GM21423 (cell line): ENCODE results near the gene SLC22A24.
"Not testable (repeated sequence)": the region's sequence is repeated elsewhere in the genome, so short reads cannot be mapped to it uniquely, and the experiment has no call there.

Experiments
- ATAC-seq: cut with Tn5 transposase; IDR thresholded peaks from one replicate; pipeline ENCODE4 v1.9.1; 2021; ENCODE audit warnings: mild to moderate bottlenecking, moderate library complexity; ENCODE audit not compliant: unreplicated experiment

SLC22A24 gene

GRCh38 chr11:63144121-63144520 is at the start of gene SLC22A24:
Gene SLC22A24, minus strand, starts transcription at chr11:63144221. Its CDS starts 442 bp downstream, at chr11:63143779.
- ATAC-seq: no peak

GRCh38 chr11:63180536-63180935 is 36.5 kb upstream of the SLC22A24 start:
- ATAC-seq: no peak

- ATAC-seq: no peak
Measured at GRCh38 chr11:63179432-63180041, 35.5 kb upstream of the SLC22A24 start.

GRCh38 chr11:63177872-63178271 is 33.9 kb upstream of the SLC22A24 start:
- ATAC-seq: no peak

- no peak for ATAC-seq
Measured at GRCh38 chr11:63165706-63166310, 21.8 kb upstream of the SLC22A24 start.

- ATAC-seq: no peak
Measured at GRCh38 chr11:63155794-63156193, 11.8 kb upstream of the SLC22A24 start.

GRCh38 chr11:63146581-63146980 is 2.6 kb upstream of the SLC22A24 start:
- no peak for ATAC-seq

GRCh38 chr11:63142459-63142858 is 1.6 kb downstream of the SLC22A24 start:
- ATAC-seq: no peak

- ATAC-seq: no peak
Measured at GRCh38 chr11:63132985-63133775, 10.8 kb downstream of the SLC22A24 start.

GRCh38 chr11:63099555-63099954 is 44.5 kb downstream of the SLC22A24 start:
- no peak for ATAC-seq

GRCh38 chr11:63080682-63081081 is 63.3 kb downstream of the SLC22A24 start:
- no peak for ATAC-seq

- ATAC-seq: not testable (repeated sequence)
Measured at GRCh38 chr11:63046203-63046602, 97.8 kb downstream of the SLC22A24 start.

GRCh38 chr11:63042596-63042995 is 101.4 kb downstream of the SLC22A24 start:
- ATAC-seq: no peak

GRCh38 chr11:63032457-63032856 is 111.6 kb downstream of the SLC22A24 start:
- no peak for ATAC-seq
